Measurements from ENCODE around the gene NREP. TPM values are rescaled to one million over a fixed set of nuclear protein-coding genes. Genes with fewer than 3 reads are reported as not detected.
"Not testable (repeated sequence)": the region's sequence is repeated elsewhere in the genome, so short reads cannot be mapped to it uniquely, and the experiment has no call there.

Gene NREP
- total and polyA plus RNA-seq, 3 donors from 2014 or later = 17.0 to 28.0 (median 25.2) TPM

DNA sequence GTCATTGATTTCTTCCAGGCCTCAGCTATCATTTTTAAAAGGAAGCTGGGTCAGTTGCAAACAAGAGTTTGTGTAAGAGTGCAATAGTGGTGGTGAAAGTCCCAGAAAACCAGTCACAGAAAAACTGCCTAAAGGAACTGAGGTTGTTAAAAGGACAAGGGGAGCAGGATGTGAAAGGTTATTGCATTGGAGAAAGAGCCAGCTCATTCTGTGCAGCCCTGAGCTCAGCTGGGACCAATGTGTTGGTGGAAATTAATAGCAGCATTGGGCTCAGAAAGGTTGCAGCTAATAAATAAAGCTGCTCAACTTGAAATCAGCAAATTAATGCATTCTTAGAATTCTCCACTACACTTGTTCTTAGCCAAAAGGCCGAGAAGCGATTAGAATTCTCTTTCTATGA is 34.9 kb downstream of the NREP start:
- intact Hi-C loops (cut with DNase I; ENCODE audit: low total_unique reads) = no loop called here
- 55 to 62% methylated on average over 2 of the region's 2 CpGs for WGBS, 2 donors
- Histone ChIP-seq H3K4me3 (no peak overlapping the region), H3K36me3 (ENCODE audit: low read depth, missing control alignments) (no peaks in the 10 kb centered on the region), H3K27me3 (no peaks in the 10 kb centered on the region), H3K9me3 (no peaks in the 10 kb centered on the region), H3K27ac (no peak overlapping the region), H3K4me1 (no peaks in the 10 kb centered on the region)
- DNase-seq = no peak
- TF ChIP-seq POLR2A (IDR thresholded peaks at IDR 0.05) = no peak
- no peak for TF ChIP-seq CTCF (IDR thresholded peaks at IDR 0.05)

GRCh38 chr5:111720333-111720890 is 36.6 kb downstream of the NREP start:
- DNase-seq = no peak

GRCh38 chr5:111719773-111720172 is 37.2 kb downstream of the NREP start:
- Histone ChIP-seq H3K27me3 (no peaks in the 10 kb centered on the region), H3K36me3 (ENCODE audit: low read depth, missing control alignments) (no peaks in the 10 kb centered on the region), H3K4me3 (no peak overlapping the region), H3K9me3 (no peaks in the 10 kb centered on the region), H3K4me1 (no peaks in the 10 kb centered on the region), H3K27ac (no peak overlapping the region)
- intact Hi-C loops (cut with DNase I; ENCODE audit: low total_unique reads) = no loop called here
- DNase-seq = no peak
- TF ChIP-seq POLR2A (IDR thresholded peaks at IDR 0.05) (no peak), CTCF (IDR thresholded peaks at IDR 0.05) (no peak)

More at GRCh38 chr5:111720333-111720890, 36.6 kb downstream of the NREP start:
- TF ChIP-seq POLR2A (IDR thresholded peaks at IDR 0.05) (no peak), CTCF (IDR thresholded peaks at IDR 0.05) (no peak)
- Histone ChIP-seq H3K27me3 (no peaks in the 10 kb centered on the region), H3K36me3 (ENCODE audit: low read depth, missing control alignments) (no peaks in the 10 kb centered on the region), H3K4me3 (no peak overlapping the region), H3K4me1 (no peaks in the 10 kb centered on the region), H3K27ac (no peak overlapping the region), H3K9me3 (no peaks in the 10 kb centered on the region)
- intact Hi-C loops (cut with DNase I; ENCODE audit: low total_unique reads) = no loop called here
- WGBS, 2 donors = 91 to 94% methylated on average over 2 of the region's 2 CpGs

GRCh38 chr5:111716789-111717188 is 40.2 kb downstream of the NREP start:
- H3K9me3 ChIP-seq; H3K36me3 ChIP-seq (ENCODE audit: low read depth, missing control alignments); H3K4me3 ChIP-seq; DNase-seq; intact Hi-C loops (cut with DNase I; ENCODE audit: low total_unique reads); H3K4me1 ChIP-seq; H3K27ac ChIP-seq; H3K27me3 ChIP-seq: not testable (repeated sequence)
- 97% methylated on average over 3 of the region's 3 CpGs; no CpG with 5 or more reads in 1 of the 2 donors for WGBS, 2 donors

DNA sequence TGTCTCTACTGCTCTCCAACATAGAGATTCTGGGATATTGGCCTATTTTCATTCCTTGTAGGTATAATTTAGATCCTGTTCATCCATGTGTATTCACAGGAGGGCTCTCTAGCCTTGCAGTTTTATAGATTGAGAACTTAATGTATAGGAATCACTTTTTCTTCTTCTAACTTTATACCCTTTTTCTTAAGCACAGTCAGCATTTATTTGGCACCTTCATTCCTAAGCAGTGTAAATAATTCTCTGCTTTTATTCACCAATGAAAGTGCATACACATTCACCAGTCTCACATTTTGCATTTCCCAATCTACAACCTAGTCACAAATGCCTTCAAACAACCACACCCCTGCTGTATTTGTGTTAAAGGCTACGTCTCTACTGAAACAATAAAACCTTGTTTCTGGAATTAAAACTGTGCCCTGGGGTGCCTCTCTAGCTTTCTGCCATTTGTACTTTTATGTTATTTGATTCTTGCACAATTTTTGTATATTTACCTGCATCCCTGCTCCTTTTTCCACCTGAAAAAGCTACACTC is 49.3 kb downstream of the NREP start:
- 74 to 90% methylated on average over 1 of the region's 1 CpG for WGBS, 2 donors
- Histone ChIP-seq H3K36me3 (ENCODE audit: low read depth, missing control alignments) (no peaks in the 10 kb centered on the region), H3K4me3 (no peak overlapping the region), H3K4me1 (no peaks in the 10 kb centered on the region), H3K27me3 (no peaks in the 10 kb centered on the region), H3K9me3 (no peaks in the 10 kb centered on the region), H3K27ac (no peak overlapping the region)
- intact Hi-C loops (cut with DNase I; ENCODE audit: low total_unique reads) = no loop called here
- TF ChIP-seq POLR2A (IDR thresholded peaks at IDR 0.05) (no peak), CTCF (IDR thresholded peaks at IDR 0.05) (no peak)
- no peak for DNase-seq

Measured in testis (tissue), 3 donors.